ENCODE data around the gene CWF19L1. TPM values are rescaled to one million over a fixed set of nuclear protein-coding genes. Genes with fewer than 3 reads are reported as not detected.
"Not testable (repeated sequence)": the region's sequence is repeated elsewhere in the genome, so short reads cannot be mapped to it uniquely, and the experiment has no call there.

CWF19L1 gene
- total and polyA plus RNA-seq, 4 donors: 5.3 to 15.7 (median 8.0) TPM

DNA sequence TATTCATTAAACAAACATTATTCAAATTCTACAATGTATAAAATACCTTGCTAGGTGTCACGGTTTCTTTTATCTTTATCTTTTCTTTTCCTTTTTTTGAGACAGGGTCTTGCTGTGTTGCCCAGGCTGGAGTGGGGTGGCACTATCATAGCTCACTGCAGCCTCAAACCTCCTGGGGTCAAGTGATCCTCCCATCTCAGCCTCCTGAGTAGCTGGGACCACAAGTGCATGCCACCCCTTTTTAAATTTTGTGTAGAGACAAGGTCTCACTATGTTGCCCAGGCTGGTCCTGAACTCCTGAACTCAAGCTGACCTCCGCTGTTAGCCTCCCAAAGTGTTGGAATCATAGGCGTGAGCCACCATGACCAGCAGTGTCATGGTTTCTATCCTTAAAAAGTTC, 37.0 kb upstream of the CWF19L1 start:
- DNase-seq (ENCODE audit: low spot score): no peak
- no peaks in the 10 kb centered on the region for H3K9me3 ChIP-seq (ENCODE audit: control insufficient read depth in 4 of 4, low read length in 3 of 4)
- peaks cover 0 to 2% (median 0%) of the 10 kb centered on the region in 4 donors for H3K27me3 ChIP-seq (ENCODE audit: control insufficient read depth in 4 of 4, insufficient read depth in 4 of 4, low read length in 3 of 4)
- peaks cover 0 to 3% (median 3%) of the 10 kb centered on the region in 4 donors for H3K4me1 ChIP-seq (ENCODE audit: control insufficient read depth in 4 of 4, insufficient read depth in 4 of 4, low read length in 3 of 4)
- H3K4me3 ChIP-seq (ENCODE audit: low read depth in 1 of 3, low read length in 3 of 3): no peak overlapping the region
- 90% methylated on average over 3 of the region's 3 CpGs for WGBS
- no peak overlapping the region for H3K9ac ChIP-seq (ENCODE audit: low read depth in 1 of 2, low read length in 2 of 2)
- no peaks in the 10 kb centered on the region for H3K36me3 ChIP-seq (ENCODE audit: control insufficient read depth in 4 of 4, insufficient read depth in 3 of 4, low read depth in 1 of 4, low read length in 3 of 4)
- H3K27ac ChIP-seq (ENCODE audit: low read depth in 1 of 2, low read length in 2 of 2): no peak overlapping the region
- TF ChIP-seq RAD21 (IDR thresholded peaks at IDR 0.05) (no peak), JUND (IDR thresholded peaks at IDR 0.05) (no peak), GABPA (IDR thresholded peaks at IDR 0.05 in 1 of 2, conservative IDR thresholded peaks at IDR 0.05 in 1 of 2) (no peak), EGR1 (IDR thresholded peaks at IDR 0.05; ENCODE audit: low read depth in 2 of 2) (no peak), MAX (IDR thresholded peaks at IDR 0.05) (no peak), HNF4A (conservative IDR thresholded peaks at IDR 0.05) (no peak), TAF1 (conservative IDR thresholded peaks at IDR 0.05) (no peak), NR2F2 (IDR thresholded peaks at IDR 0.05) (no peak), HNF4G (IDR thresholded peaks at IDR 0.05) (no peak), YY1 (IDR thresholded peaks at IDR 0.05) (no peak), FOXA2 (IDR thresholded peaks at IDR 0.05) (no peak), REST (IDR thresholded peaks at IDR 0.05) (no peak), CTCF (IDR thresholded peaks at IDR 0.05; ENCODE audit: low read depth, low read length, missing input control) (no peak), RXRA (IDR thresholded peaks at IDR 0.05) (no peak), SP1 (IDR thresholded peaks at IDR 0.05) (no peak), FOXA1 (IDR thresholded peaks at IDR 0.05) (no peak)

DNA sequence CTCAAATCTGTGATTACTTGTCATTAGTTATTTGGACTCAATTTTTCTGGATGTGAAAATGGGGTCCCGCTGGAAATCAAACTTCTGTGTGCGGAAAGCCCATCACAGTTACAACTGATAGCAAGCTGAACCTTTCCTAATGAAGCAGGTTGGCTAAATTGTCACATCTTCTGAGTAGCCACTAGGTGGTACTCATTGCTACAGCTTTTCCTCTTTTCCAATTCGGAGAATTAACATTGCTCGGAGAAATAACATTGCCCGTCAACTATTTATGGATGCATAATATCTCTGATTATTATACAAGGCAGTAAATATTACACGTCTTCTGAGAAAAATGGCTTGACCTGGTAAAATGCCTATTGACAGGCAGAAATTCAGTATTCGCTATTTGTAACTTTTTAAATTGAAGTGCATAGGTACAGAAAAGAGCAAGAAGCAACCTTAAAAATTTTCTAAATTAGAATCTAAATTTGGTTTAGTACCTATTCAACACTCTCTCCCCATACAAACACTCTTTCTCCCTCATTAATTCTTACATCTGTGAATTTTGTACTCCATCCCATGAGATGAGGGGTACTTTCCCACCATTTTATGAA, 36.4 kb upstream of the CWF19L1 start:
- H3K9ac ChIP-seq (ENCODE audit: low read depth in 1 of 2, low read length in 2 of 2): no peak overlapping the region
- H3K36me3 ChIP-seq (ENCODE audit: control insufficient read depth in 4 of 4, insufficient read depth in 3 of 4, low read depth in 1 of 4, low read length in 3 of 4): no peaks in the 10 kb centered on the region
- WGBS: 22% methylated on average over 7 of the region's 7 CpGs
- TF ChIP-seq RAD21 (IDR thresholded peaks at IDR 0.05) (peak; percentile 79 to 85), HNF4G (IDR thresholded peaks at IDR 0.05) (no peak), CTCF (IDR thresholded peaks at IDR 0.05; ENCODE audit: low read depth, low read length, missing input control) (peak; percentile 56), FOXA1 (IDR thresholded peaks at IDR 0.05) (no peak)
- TF ChIP-seq, protein P1, sequence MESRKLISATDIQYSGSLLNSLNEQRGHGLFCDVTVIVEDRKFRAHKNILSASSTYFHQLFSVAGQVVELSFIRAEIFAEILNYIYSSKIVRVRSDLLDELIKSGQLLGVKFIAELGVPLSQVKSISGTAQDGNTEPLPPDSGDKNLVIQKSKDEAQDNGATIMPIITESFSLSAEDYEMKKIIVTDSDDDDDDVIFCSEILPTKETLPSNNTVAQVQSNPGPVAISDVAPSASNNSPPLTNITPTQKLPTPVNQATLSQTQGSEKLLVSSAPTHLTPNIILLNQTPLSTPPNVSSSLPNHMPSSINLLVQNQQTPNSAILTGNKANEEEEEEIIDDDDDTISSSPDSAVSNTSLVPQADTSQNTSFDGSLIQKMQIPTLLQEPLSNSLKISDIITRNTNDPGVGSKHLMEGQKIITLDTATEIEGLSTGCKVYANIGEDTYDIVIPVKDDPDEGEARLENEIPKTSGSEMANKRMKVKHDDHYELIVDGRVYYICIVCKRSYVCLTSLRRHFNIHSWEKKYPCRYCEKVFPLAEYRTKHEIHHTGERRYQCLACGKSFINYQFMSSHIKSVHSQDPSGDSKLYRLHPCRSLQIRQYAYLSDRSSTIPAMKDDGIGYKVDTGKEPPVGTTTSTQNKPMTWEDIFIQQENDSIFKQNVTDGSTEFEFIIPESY (IDR thresholded peaks at IDR 0.05): no peak
- peaks cover 0 to 7% (median 5%) of the 10 kb centered on the region in 4 donors for H3K4me1 ChIP-seq (ENCODE audit: control insufficient read depth in 4 of 4, insufficient read depth in 4 of 4, low read length in 3 of 4)
- H3K27me3 ChIP-seq (ENCODE audit: control insufficient read depth in 4 of 4, insufficient read depth in 4 of 4, low read length in 3 of 4): peaks cover 0 to 2% (median 0%) of the 10 kb centered on the region in 4 donors
- no peak overlapping the region for H3K4me3 ChIP-seq (ENCODE audit: low read depth in 1 of 3, low read length in 3 of 3)
- H3K27ac ChIP-seq (ENCODE audit: low read depth in 1 of 2, low read length in 2 of 2): no peak overlapping the region
- DNase-seq (ENCODE audit: low spot score): no peak
- H3K9me3 ChIP-seq (ENCODE audit: control insufficient read depth in 4 of 4, low read length in 3 of 4): no peaks in the 10 kb centered on the region

DNA sequence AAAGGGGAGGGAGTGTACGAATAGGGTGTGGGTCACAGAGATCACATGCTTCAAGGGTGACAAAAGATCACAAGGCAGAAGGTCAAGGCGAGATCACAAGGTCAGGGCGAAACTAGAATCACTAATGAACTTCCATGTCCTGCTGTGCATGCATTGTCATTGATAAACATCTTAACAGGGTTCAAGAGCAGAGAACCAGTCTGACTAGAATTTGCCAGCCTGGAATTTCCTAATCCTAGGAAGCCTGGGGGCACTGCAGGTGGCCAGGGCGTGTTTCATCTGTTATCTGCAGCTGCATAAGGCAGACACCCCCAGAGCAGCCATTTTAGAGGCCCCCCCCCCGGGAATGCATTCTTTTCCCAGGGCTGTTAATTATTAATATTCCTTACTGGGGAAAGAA, 33.7 kb upstream of the CWF19L1 start:
- not testable (repeated sequence) for H3K4me1 ChIP-seq (ENCODE audit: control insufficient read depth in 4 of 4, insufficient read depth in 4 of 4, low read length in 3 of 4); H3K9me3 ChIP-seq (ENCODE audit: control insufficient read depth in 4 of 4, low read length in 3 of 4); H3K4me3 ChIP-seq (ENCODE audit: low read depth in 1 of 3, low read length in 3 of 3); H3K9ac ChIP-seq (ENCODE audit: low read depth in 1 of 2, low read length in 2 of 2); H3K27ac ChIP-seq (ENCODE audit: low read depth in 1 of 2, low read length in 2 of 2); DNase-seq (ENCODE audit: low spot score); H3K36me3 ChIP-seq (ENCODE audit: control insufficient read depth in 4 of 4, insufficient read depth in 3 of 4, low read depth in 1 of 4, low read length in 3 of 4); H3K27me3 ChIP-seq (ENCODE audit: control insufficient read depth in 4 of 4, insufficient read depth in 4 of 4, low read length in 3 of 4)
- 73% methylated on average over 5 of the region's 5 CpGs for WGBS
